ENCODE measurements around the gene SLC6A19.

SLC6A19 gene

GRCh38 chr5:1199649-1200494 lies 1.5 kb upstream of the SLC6A19 start:
- DNase-seq (ENCODE audit: low spot score) = no peak
- TF ChIP-seq CTCF (IDR thresholded peaks at IDR 0.05; ENCODE audit: extremely low read depth, insufficient read depth, missing control alignments) = no peak
- in situ Hi-C loops (cut with MboI; ENCODE audit: low pct_unique_long_range_greater_than_20kb, low sequenced_read_pairs, unreplicated experiment) = no loop called here

GRCh38 chr5:1200495-1201326 lies 684 bp upstream of the SLC6A19 start:
- DNase-seq (ENCODE audit: low spot score) = no peak
- in situ Hi-C loops (cut with MboI; ENCODE audit: low pct_unique_long_range_greater_than_20kb, low sequenced_read_pairs, unreplicated experiment) = no loop called here

GRCh38 chr5:1202026-1202797 lies 817 bp downstream of the SLC6A19 start:
- no peak for TF ChIP-seq CTCF (IDR thresholded peaks at IDR 0.05; ENCODE audit: extremely low read depth, insufficient read depth, missing control alignments)
- DNase-seq (ENCODE audit: low spot score) = no peak
- in situ Hi-C loops (cut with MboI; ENCODE audit: low pct_unique_long_range_greater_than_20kb, low sequenced_read_pairs, unreplicated experiment) = no loop called here

More at GRCh38 chr5:1200495-1201326, 684 bp upstream of the SLC6A19 start:
- no peak for TF ChIP-seq CTCF (IDR thresholded peaks at IDR 0.05; ENCODE audit: extremely low read depth, insufficient read depth, missing control alignments)

GRCh38 chr5:1202798-1203185 lies 1.4 kb downstream of the SLC6A19 start:
- DNase-seq (ENCODE audit: low spot score) = no peak
- no peak for TF ChIP-seq CTCF (IDR thresholded peaks at IDR 0.05; ENCODE audit: extremely low read depth, insufficient read depth, missing control alignments)
- in situ Hi-C loops (cut with MboI; ENCODE audit: low pct_unique_long_range_greater_than_20kb, low sequenced_read_pairs, unreplicated experiment) = no loop called here

- in situ Hi-C loops (cut with MboI; ENCODE audit: low pct_unique_long_range_greater_than_20kb, low sequenced_read_pairs, unreplicated experiment) = no loop called here
- TF ChIP-seq CTCF (IDR thresholded peaks at IDR 0.05; ENCODE audit: extremely low read depth, insufficient read depth, missing control alignments) = no peak
- DNase-seq (ENCODE audit: low spot score) = no peak
Observed at GRCh38 chr5:1203311-1203967, 2.0 kb downstream of the SLC6A19 start.

Data from GM13977 (cell line).